Fibroblast of lung (primary cell): ENCODE data around the gene JMJD1C.

Experiments
- EZH2 ChIP-seq: IDR thresholded peaks from 2 replicates; pipeline ENCODE4 v1.5.1; 2012; ENCODE audit warnings: low read length, control low read depth, mild to moderate bottlenecking; ENCODE audit errors: missing control alignments
- TF ChIP-seq, protein P1 (sequence below), 2 donors: IDR thresholded peaks in 1 of 2; conservative IDR thresholded peaks in 1 of 2; 1 replicate in 1 of 2; 2 replicates in 1 of 2; pipeline ENCODE4 v1.5.1; 2011 to 2012; ENCODE audit warnings: low read length in 2 of 2, control low read depth in 1 of 2, inconsistent platforms in 1 of 2, low read depth in 1 of 2, mild to moderate bottlenecking in 1 of 2

DNA sequence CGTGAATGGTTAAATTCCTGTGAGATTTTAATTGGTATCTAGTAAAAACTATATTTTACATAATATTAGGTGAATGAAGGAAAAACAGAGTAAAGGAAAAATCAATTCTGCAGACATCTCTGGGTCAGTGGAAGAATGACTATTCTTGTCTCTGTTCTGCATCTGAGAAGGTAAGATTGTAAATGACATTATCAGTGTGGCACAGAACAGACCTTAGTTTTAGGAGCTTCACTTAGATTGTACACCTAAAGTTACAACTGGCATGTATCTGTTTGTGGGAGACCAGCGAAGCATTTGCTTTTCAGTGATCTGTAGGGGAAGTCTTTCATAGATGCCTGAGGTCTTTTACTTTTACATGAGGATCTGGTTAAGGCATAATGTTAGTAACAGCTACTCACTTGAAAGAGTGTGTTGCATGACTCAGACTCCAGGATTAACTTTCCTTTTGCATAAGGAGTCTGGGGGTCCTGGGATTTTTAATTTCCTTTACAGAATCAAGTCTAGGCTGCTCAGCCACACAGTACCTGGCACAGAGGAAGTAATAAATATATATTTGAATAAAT lies 56.2 kb downstream of the JMJD1C start:
- TF ChIP-seq, protein P1, sequence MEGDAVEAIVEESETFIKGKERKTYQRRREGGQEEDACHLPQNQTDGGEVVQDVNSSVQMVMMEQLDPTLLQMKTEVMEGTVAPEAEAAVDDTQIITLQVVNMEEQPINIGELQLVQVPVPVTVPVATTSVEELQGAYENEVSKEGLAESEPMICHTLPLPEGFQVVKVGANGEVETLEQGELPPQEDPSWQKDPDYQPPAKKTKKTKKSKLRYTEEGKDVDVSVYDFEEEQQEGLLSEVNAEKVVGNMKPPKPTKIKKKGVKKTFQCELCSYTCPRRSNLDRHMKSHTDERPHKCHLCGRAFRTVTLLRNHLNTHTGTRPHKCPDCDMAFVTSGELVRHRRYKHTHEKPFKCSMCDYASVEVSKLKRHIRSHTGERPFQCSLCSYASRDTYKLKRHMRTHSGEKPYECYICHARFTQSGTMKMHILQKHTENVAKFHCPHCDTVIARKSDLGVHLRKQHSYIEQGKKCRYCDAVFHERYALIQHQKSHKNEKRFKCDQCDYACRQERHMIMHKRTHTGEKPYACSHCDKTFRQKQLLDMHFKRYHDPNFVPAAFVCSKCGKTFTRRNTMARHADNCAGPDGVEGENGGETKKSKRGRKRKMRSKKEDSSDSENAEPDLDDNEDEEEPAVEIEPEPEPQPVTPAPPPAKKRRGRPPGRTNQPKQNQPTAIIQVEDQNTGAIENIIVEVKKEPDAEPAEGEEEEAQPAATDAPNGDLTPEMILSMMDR (conservative IDR thresholded peaks at IDR 0.05 in 1 of 2, IDR thresholded peaks at IDR 0.05 in 1 of 2; ENCODE audit: low read depth in 1 of 2, low read length in 2 of 2) = no peak
- TF ChIP-seq EZH2 = no peak
